Sigmoid colon (tissue), 7 donors: ENCODE data around the gene LRCH1. TPM values are rescaled to one million over a fixed set of nuclear protein-coding genes. Genes with fewer than 3 reads are reported as not detected.

ENCODE experiments used
- DNase-seq: peaks from one replicate; pipeline ENCODE4 v3.0.0-alpha.2; 2019
- H3K27ac ChIP-seq, 4 donors: fragments of 200-600 bp; sonication (generic); one replicate each; pipeline ENCODE4 v1.5.1; 2016 to 2019; ENCODE audit warnings: mild to moderate bottlenecking in 1 of 4
- H3K27me3 ChIP-seq, 3 donors: fragments of 200-600 bp; sonication (generic); one replicate each; pipeline ENCODE4 v1.5.1; 2019; ENCODE audit warnings: mild to moderate bottlenecking in 1 of 3
- H3K36me3 ChIP-seq, 4 donors: fragments of 200-600 bp; sonication (generic); one replicate each; pipeline ENCODE4 v1.5.1; 2016 to 2019
- H3K4me1 ChIP-seq, 4 donors: fragments of 200-600 bp; sonication (generic); one replicate each; pipeline ENCODE4 v1.5.1; 2017 to 2019
- H3K4me3 ChIP-seq, 4 donors: fragments of 200-600 bp; sonication (generic); one replicate each; pipeline ENCODE4 v1.5.1; 2017 to 2019; ENCODE audit warnings: mild to moderate bottlenecking in 2 of 4, moderate library complexity in 1 of 4
- H3K9me3 ChIP-seq, 4 donors: fragments of 200-600 bp in 3 of 4; sonication (generic) in 3 of 4; one replicate each; pipeline versions ENCODE4 v1.5.1 to v1.6.1; 2013 to 2019
- EP300 ChIP-seq, 4 donors: sonication (generic); formaldehyde crosslinking; IDR thresholded peaks; one replicate each; pipeline ENCODE4 v1.6.1; 2017; ENCODE audit warnings: antibody characterized with exemption in 4 of 4
- POLR2A ChIP-seq, 2 donors: fragments of 450-650 bp; IDR thresholded peaks; one replicate each; pipeline ENCODE4 v1.6.1; 2016; ENCODE audit warnings: antibody characterized with exemption in 2 of 2, mild to moderate bottlenecking in 2 of 2, moderate library complexity in 2 of 2
- POLR2AphosphoS5 ChIP-seq, 4 donors: sonication (generic); formaldehyde crosslinking; IDR thresholded peaks; one replicate each; pipeline ENCODE4 v1.6.1; 2017; ENCODE audit warnings: antibody characterized with exemption in 4 of 4
- WGBS, 2 donors: extraction: QIAGEN DNeasy Blood & Tissue Kit; methylation state at CpG; one replicate each; pipeline ENCODE4 v1.1.7; 2013; 5-methylcytosine and 5-hydroxymethylcytosine counted together
- intact Hi-C: fragments of 100-400 bp; cut with DNase I; formaldehyde crosslinking; loops from one replicate; pipeline ENCODE4 v1.15.1; 2023
- polyA plus RNA-seq, 3 donors: library from polyadenylated mRNA; stranded (reverse); fragments of 200-250 nt; gene quantifications; one replicate each; pipeline ENCODE4 v1.2.3, GENCODE V29; 2013
- total RNA-seq, 4 donors: library from RNA; depleted of rRNA; stranded (reverse); fragments of >200 nt; gene quantifications; one replicate each; pipeline ENCODE4 v1.1.0, GENCODE V29; 2016
- TF ChIP-seq, protein P1 (sequence below), 4 experiments: fragments of 450-650 bp in 3 of 4; fragments of 200-600 bp in 1 of 4; IDR thresholded peaks; one replicate each; pipeline ENCODE4 v1.5.1; 2016 to 2019; ENCODE audit warnings: antibody characterized with exemption in 4 of 4, mild to moderate bottlenecking in 3 of 4, moderate library complexity in 2 of 4
- donor health status: healthy with polysubstance abuse.
- donor health status: Bipolar disorder and iron deficiency.
- donor health status: healthy.

Gene LRCH1
- total and polyA plus RNA-seq, 7 donors, result 4.2 to 54.0 (median 32.4) TPM

DNA sequence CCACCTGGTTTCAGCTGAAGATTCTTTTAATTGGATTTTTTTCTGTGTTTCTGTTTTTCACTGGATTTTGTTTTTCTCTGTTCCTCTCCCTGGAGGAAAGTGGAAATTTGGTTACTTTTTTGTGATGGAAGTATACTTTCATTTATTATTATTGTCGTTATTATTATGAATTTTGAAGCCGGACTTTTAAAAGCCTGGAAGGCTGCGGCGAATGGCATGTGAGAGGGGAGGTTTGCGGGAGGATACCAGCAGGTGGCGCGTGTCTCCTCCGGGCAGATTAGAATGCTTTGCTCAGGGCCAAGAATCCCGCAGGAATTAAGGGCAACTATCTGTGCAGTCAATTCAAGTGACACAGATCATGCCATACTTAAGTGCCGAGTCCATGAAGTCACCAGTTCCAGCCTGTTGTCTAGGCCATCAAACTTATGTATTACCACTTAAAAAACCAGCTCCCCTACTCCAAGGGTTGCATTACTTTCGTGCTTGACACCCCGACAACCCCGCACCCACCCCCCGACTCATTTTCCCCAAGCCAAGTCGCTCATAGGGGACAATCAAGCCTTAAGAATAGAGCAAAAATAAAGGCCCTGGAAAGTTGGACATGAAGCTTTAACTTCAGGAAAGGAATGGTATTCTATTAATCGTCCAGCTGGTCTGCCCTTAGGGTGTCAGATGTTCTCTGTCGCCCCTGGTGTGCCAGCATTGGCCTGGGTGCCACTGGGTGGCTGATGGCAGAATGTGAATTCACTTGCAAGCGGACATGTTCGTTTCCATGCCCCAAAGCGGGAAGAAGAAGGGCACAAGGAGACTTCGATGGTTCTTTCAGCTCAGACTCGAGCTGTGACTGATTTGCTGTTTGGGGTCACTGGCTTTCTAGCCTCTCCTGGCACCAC, 1.3 kb upstream of the LRCH1 start:
- DNase-seq, result peak; percentile 90
- WGBS, 2 donors, result 24 to 42% methylated on average over 22 of the region's 22 CpGs
- H3K4me1 ChIP-seq, result peaks cover 0 to 38% (median 27%) of the 10 kb centered on the region in 4 donors
- TF ChIP-seq POLR2AphosphoS5 (IDR thresholded peaks at IDR 0.05) (peak in 1 of 4 donors; percentile 33), EP300 (IDR thresholded peaks at IDR 0.05) (no peak)
- TF ChIP-seq, protein P1, sequence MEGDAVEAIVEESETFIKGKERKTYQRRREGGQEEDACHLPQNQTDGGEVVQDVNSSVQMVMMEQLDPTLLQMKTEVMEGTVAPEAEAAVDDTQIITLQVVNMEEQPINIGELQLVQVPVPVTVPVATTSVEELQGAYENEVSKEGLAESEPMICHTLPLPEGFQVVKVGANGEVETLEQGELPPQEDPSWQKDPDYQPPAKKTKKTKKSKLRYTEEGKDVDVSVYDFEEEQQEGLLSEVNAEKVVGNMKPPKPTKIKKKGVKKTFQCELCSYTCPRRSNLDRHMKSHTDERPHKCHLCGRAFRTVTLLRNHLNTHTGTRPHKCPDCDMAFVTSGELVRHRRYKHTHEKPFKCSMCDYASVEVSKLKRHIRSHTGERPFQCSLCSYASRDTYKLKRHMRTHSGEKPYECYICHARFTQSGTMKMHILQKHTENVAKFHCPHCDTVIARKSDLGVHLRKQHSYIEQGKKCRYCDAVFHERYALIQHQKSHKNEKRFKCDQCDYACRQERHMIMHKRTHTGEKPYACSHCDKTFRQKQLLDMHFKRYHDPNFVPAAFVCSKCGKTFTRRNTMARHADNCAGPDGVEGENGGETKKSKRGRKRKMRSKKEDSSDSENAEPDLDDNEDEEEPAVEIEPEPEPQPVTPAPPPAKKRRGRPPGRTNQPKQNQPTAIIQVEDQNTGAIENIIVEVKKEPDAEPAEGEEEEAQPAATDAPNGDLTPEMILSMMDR (IDR thresholded peaks at IDR 0.05), result peak; percentile 65 to 85 (median 78)
- no peaks in the 10 kb centered on the region for H3K36me3 ChIP-seq
- peak overlapping the region; percentile 79 to 98 (median 93) for H3K4me3 ChIP-seq
- H3K9me3 ChIP-seq, result no peaks in the 10 kb centered on the region
- H3K27me3 ChIP-seq, result no peaks in the 10 kb centered on the region
- intact Hi-C loops, result loop anchor here (1.0 to 5.0 kb wide), 5 partner anchors 65 to 245 kb away; partner anchors contain the start of gene ESD
- peak overlapping the region; percentile 93 to 97 (median 94) for H3K27ac ChIP-seq

DNA sequence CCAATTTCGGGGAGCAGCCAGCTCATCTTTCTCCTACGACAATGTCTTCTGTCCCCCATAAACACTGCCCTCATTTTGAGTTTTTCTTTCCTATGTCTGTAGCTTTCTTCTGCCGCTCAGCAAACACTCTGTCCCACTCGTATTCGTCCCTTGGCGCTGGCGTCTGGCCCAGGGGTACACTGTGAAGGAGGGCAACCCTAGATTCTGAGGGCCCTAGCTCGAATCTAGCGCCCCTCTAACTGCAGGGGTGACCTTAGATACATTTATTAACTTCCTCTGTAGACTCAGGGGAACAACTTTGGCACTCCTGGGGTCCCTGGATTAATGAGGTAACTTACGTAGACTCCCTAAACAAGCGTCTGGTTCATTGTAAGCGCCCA, 677 bp upstream of the LRCH1 start:
- Histone ChIP-seq H3K27ac (peak overlapping the region; percentile 93 to 97 (median 94)), H3K9me3 (no peaks in the 10 kb centered on the region)
- DNase-seq, result no peak

DNA sequence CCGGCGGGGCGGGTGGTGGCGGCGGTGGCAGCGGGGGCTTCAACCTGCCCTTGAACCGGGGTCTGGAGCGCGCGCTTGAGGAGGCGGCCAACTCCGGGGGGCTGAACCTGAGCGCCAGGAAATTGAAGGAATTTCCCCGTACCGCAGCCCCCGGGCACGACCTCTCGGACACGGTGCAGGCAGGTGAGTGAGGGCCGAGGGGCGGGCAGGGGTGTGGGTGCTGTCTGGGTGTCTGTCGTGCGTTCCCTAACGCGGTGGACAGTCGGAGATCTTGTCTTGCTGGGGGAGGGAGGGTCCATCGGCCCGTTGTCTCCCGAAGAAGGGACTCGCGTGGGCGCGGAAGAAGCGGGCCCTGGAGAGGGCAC, 533 bp downstream of the LRCH1 start:
- Histone ChIP-seq H3K4me1 (peaks cover 0 to 39% (median 27%) of the 10 kb centered on the region in 4 donors), H3K36me3 (no peaks in the 10 kb centered on the region), H3K27ac (peak overlapping the region; percentile 93 to 97 (median 94)), H3K4me3 (peak overlapping the region; percentile 79 to 98 (median 93)), H3K27me3 (no peaks in the 10 kb centered on the region), H3K9me3 (no peaks in the 10 kb centered on the region)
- peak; percentile 76 for DNase-seq
- WGBS, 2 donors, result 1% methylated on average over 34 of the region's 34 CpGs
- intact Hi-C loops, result loop anchor here (2.0 to 5.0 kb wide), 4 partner anchors 63 to 243 kb away; partner anchors contain the start of gene ESD
- TF ChIP-seq EP300 (IDR thresholded peaks at IDR 0.05), result no peak
- TF ChIP-seq, protein P1 (IDR thresholded peaks at IDR 0.05), result no peak
- no peak for TF ChIP-seq POLR2AphosphoS5 (IDR thresholded peaks at IDR 0.05)
- TF ChIP-seq POLR2A (IDR thresholded peaks at IDR 0.05), result no peak

More for the DNA sequence above, 677 bp upstream of the LRCH1 start:
- H3K27me3 ChIP-seq, result no peaks in the 10 kb centered on the region
- H3K4me3 ChIP-seq, result peak overlapping the region; percentile 79 to 98 (median 93)
- TF ChIP-seq POLR2AphosphoS5 (IDR thresholded peaks at IDR 0.05) (no peak), EP300 (IDR thresholded peaks at IDR 0.05) (no peak), POLR2A (IDR thresholded peaks at IDR 0.05) (no peak)
- TF ChIP-seq, protein P1 (IDR thresholded peaks at IDR 0.05), result no peak
- WGBS, 2 donors, result 7 to 27% methylated on average over 12 of the region's 12 CpGs
- H3K4me1 ChIP-seq, result peaks cover 0 to 38% (median 27%) of the 10 kb centered on the region in 4 donors
- intact Hi-C loops, result loop anchor here (2.0 to 5.0 kb wide), 4 partner anchors 65 to 245 kb away; partner anchors contain the start of gene ESD
- H3K36me3 ChIP-seq, result no peaks in the 10 kb centered on the region

DNA sequence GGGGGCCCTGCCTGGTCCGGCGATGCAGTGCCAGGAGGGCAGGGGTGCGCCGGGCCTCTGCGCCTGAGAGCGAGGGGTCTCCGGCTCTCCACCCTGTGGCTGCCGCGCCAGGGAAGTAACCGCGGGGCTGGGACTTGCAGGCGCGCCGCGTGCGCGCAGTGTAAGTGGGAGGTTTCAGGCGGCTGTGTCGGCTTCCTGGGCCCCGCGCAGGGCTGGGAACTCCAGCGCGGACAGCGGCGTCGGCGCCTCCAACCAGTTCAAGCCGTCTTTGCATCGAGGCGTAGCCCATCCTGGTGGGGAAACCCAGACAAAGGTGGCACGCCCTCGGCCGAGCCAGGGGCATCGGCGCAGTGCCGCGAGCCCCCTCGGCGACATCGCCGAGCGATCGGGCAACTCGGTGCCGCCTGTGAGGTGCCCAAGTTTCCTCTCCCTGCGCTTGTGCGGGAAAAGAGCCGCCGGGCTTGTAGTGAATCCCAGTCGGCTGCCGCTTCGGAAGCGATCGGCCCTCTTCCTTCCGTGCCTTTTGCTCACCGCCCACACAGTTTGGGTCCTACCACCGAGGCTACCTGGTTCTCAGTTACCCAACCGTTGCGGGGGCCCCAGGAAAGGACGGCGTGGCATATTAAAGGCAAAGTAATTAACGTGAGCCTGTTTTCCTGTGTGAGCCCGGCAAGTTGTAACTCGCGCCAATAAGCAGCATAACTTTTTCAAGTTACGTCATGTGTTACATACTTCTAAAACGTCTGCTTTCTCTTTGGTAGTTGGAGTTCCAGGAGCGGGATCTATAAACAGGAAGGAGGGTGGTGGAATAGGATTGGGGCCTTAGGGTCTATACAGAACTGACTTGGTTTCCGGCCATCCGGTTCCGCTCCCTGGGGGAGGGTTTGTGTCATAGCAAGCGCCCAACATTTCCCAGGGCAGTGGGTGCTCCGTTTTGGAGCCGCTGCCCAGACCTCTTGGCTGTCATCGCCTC, 1.2 kb downstream of the LRCH1 start:
- Histone ChIP-seq H3K36me3 (no peaks in the 10 kb centered on the region), H3K9me3 (no peaks in the 10 kb centered on the region), H3K4me1 (peaks cover 0 to 45% (median 29%) of the 10 kb centered on the region in 4 donors), H3K27ac (peak overlapping the region; percentile 93 to 97 (median 94)), H3K27me3 (no peaks in the 10 kb centered on the region), H3K4me3 (peak overlapping the region; percentile 79 to 98 (median 93))
- peak; percentile 86 for DNase-seq
- TF ChIP-seq POLR2A (IDR thresholded peaks at IDR 0.05) (peak in 1 of 2 donors; percentile 4), EP300 (IDR thresholded peaks at IDR 0.05) (no peak), POLR2AphosphoS5 (IDR thresholded peaks at IDR 0.05) (peak; percentile 32 to 70 (median 46))
- TF ChIP-seq, protein P1 (IDR thresholded peaks at IDR 0.05), result peak in 2 of 4 experiments; percentile 39 to 48
- 1% methylated on average over 75 of the region's 75 CpGs for WGBS, 2 donors
- intact Hi-C loops, result loop anchor here (2.0 to 5.0 kb wide), 4 partner anchors 63 to 243 kb away; partner anchors contain the start of gene ESD
